H9 (cell line): Measurements from ENCODE around the gene ARL2BP. TPM values are rescaled to one million over a fixed set of nuclear protein-coding genes. Genes with fewer than 3 reads are reported as not detected.
A peak's percentile ranks its signal among the peaks of the same experiment; 100 is the strongest.

Experiments
- DNase-seq: peaks from one replicate; pipeline ENCODE4 v3.0.0-alpha.2; 2017
- H2AFZ ChIP-seq: one replicate; pipeline ENCODE4 v1.6.1; 2013; ENCODE audit warnings: mild to moderate bottlenecking, low read length, control low read depth, moderate library complexity
- H2AK5ac ChIP-seq: 2 replicates; pipeline ENCODE4 v1.6.1; 2013; ENCODE audit warnings: low read length, control low read depth, mixed read lengths; ENCODE audit not compliant: insufficient read length
- H2BK120ac ChIP-seq: one replicate; pipeline ENCODE4 v1.6.1; 2013; ENCODE audit warnings: low read depth, mild to moderate bottlenecking, low read length, control low read depth, inconsistent platforms; ENCODE audit not compliant: poor library complexity, severe bottlenecking
- H2BK12ac ChIP-seq: 2 replicates; pipeline ENCODE4 v1.6.1; 2013; ENCODE audit warnings: low read length, control low read depth, mixed read lengths, low read depth; ENCODE audit not compliant: insufficient read length
- H2BK15ac ChIP-seq: 2 replicates; pipeline ENCODE4 v1.6.1; 2013; ENCODE audit warnings: low read depth, low read length, control low read depth
- H2BK20ac ChIP-seq: one replicate; pipeline ENCODE4 v1.6.1; 2013; ENCODE audit warnings: low read depth, mild to moderate bottlenecking, low read length, control low read depth, inconsistent platforms; ENCODE audit not compliant: poor library complexity, severe bottlenecking
- H2BK5ac ChIP-seq: 2 replicates; pipeline ENCODE4 v1.6.1; 2013; ENCODE audit warnings: low read length, control low read depth, mixed read lengths; ENCODE audit not compliant: insufficient read length
- H3K14ac ChIP-seq: 2 replicates; pipeline ENCODE4 v1.6.1; 2013; ENCODE audit warnings: low read length, control low read depth; ENCODE audit not compliant: insufficient read depth
- H3K18ac ChIP-seq: 2 replicates; pipeline ENCODE4 v1.6.1; 2013; ENCODE audit warnings: low read depth, mild to moderate bottlenecking, mixed read lengths, low read length, control low read depth; ENCODE audit not compliant: insufficient read length
- H3K23ac ChIP-seq: 2 replicates; pipeline ENCODE4 v1.6.1; 2013; ENCODE audit warnings: low read length, control low read depth, mixed read lengths, low read depth; ENCODE audit not compliant: insufficient read length
- H3K23me2 ChIP-seq: 2 replicates; pipeline ENCODE4 v1.6.1; 2013; ENCODE audit warnings: low read depth, mild to moderate bottlenecking, mixed read lengths, low read length, control low read depth; ENCODE audit not compliant: insufficient read length, poor library complexity, severe bottlenecking
- H3K27ac ChIP-seq: 2 replicates; pipeline ENCODE4 v1.5.1; 2013; ENCODE audit warnings: low read length, control low read depth, mixed read lengths, low read depth; ENCODE audit not compliant: insufficient read length
- H3K27me3 ChIP-seq: 2 replicates; pipeline ENCODE4 v1.6.1; 2013; ENCODE audit warnings: low read length, control low read depth, inconsistent platforms; ENCODE audit not compliant: insufficient read depth
- H3K4ac ChIP-seq: 2 replicates; pipeline ENCODE4 v1.6.1; 2013; ENCODE audit warnings: low read depth, mild to moderate bottlenecking, control low read depth, inconsistent platforms, low read length, moderate library complexity
- H3K4me1 ChIP-seq: 2 replicates; pipeline ENCODE4 v1.6.1; 2013; ENCODE audit warnings: low read length, control low read depth, inconsistent platforms; ENCODE audit not compliant: insufficient read depth
- H3K4me2 ChIP-seq: 2 replicates; pipeline ENCODE4 v1.6.1; 2013; ENCODE audit warnings: low read length, control low read depth, mixed read lengths; ENCODE audit not compliant: insufficient read length, insufficient read depth
- H3K56ac ChIP-seq: 2 replicates; pipeline ENCODE4 v1.6.1; 2013; ENCODE audit warnings: low read depth, mild to moderate bottlenecking, mixed read lengths, low read length, control low read depth; ENCODE audit not compliant: insufficient read length
- H3K79me1 ChIP-seq: 2 replicates; pipeline ENCODE4 v1.6.1; 2013; ENCODE audit warnings: low read depth, mild to moderate bottlenecking, moderate library complexity, low read length, control low read depth, inconsistent platforms; ENCODE audit not compliant: insufficient read depth, poor library complexity, severe bottlenecking
- H3K79me2 ChIP-seq: 2 replicates; pipeline ENCODE4 v1.6.1; 2013; ENCODE audit warnings: low read length, control low read depth, inconsistent platforms; ENCODE audit not compliant: insufficient read depth
- H3K9ac ChIP-seq: 2 replicates; pipeline ENCODE4 v1.6.1; 2013; ENCODE audit warnings: low read length, control low read depth, mixed read lengths; ENCODE audit not compliant: insufficient read length; ENCODE audit errors: extremely low read depth
- H3K9me3 ChIP-seq: one replicate; pipeline ENCODE4 v1.6.1; 2013; ENCODE audit warnings: low read depth, low read length, inconsistent platforms; ENCODE audit not compliant: control insufficient read depth
- H3T11ph ChIP-seq: one replicate; pipeline ENCODE4 v1.6.1; 2013; ENCODE audit warnings: mild to moderate bottlenecking, low read length, control low read depth, inconsistent platforms
- H4K20me1 ChIP-seq: one replicate; pipeline ENCODE4 v1.6.1; 2013; ENCODE audit not compliant: control insufficient read depth, insufficient read length, insufficient read depth
- H4K5ac ChIP-seq: 2 replicates; pipeline ENCODE4 v1.6.1; 2013; ENCODE audit warnings: low read depth, mild to moderate bottlenecking, mixed read lengths, low read length, control low read depth; ENCODE audit not compliant: insufficient read length
- H4K8ac ChIP-seq: replicated peaks from 2 replicates; pipeline ENCODE4 v1.6.1; 2013; ENCODE audit warnings: low read length, control low read depth, mixed read lengths, low read depth; ENCODE audit not compliant: insufficient read length
- H4K91ac ChIP-seq: 2 replicates; pipeline ENCODE4 v1.6.1; 2013; ENCODE audit warnings: low read depth, mild to moderate bottlenecking, moderate library complexity, mixed read lengths, low read length, control low read depth; ENCODE audit not compliant: insufficient read length
- H3K27ac Mint-ChIP-seq, 3 experiments: 2 replicates in 2 of 3; 3 replicates in 1 of 3; pipeline ENCODE4 v1.8.0; 2020 to 2021; ENCODE audit warnings: mixed read lengths in 3 of 3, mild to moderate bottlenecking in 1 of 3, moderate library complexity in 1 of 3
- H3K27me3 Mint-ChIP-seq: 2 replicates; pipeline ENCODE4 v1.8.0; 2021; ENCODE audit warnings: low read depth, mild to moderate bottlenecking, moderate library complexity, mixed read lengths
- H3K36me3 Mint-ChIP-seq, 3 experiments: 2 replicates in 2 of 3; 3 replicates in 1 of 3; pipeline ENCODE4 v1.8.0; 2020 to 2021; ENCODE audit warnings: low read depth in 3 of 3, mixed read lengths in 3 of 3; ENCODE audit not compliant: insufficient read depth in 1 of 3
- H3K4me1 Mint-ChIP-seq, 2 experiments: 2 replicates each; pipeline ENCODE4 v1.8.0; 2020; ENCODE audit warnings: mixed read lengths in 2 of 2
- H3K4me3 Mint-ChIP-seq, 2 experiments: 2 replicates in 1 of 2; 3 replicates in 1 of 2; pipeline ENCODE4 v1.8.0; 2020 to 2021; ENCODE audit warnings: mild to moderate bottlenecking in 2 of 2, mixed read lengths in 2 of 2, moderate library complexity in 1 of 2
- H3K9me3 Mint-ChIP-seq, 2 experiments: 2 replicates in 1 of 2; 3 replicates in 1 of 2; pipeline ENCODE4 v1.8.0; 2020; ENCODE audit warnings: mild to moderate bottlenecking in 2 of 2, mixed read lengths in 2 of 2, moderate library complexity in 1 of 2
- WGBS: extraction: QIAGEN DNeasy Blood & Tissue Kit; methylation state at CpG from one replicate; pipeline ENCODE4 v1.1.7; 2013; ENCODE audit warnings: missing lambda C conversion rate, low lambda C conversion rate, mixed read lengths; ENCODE audit not compliant: insufficient read length; ENCODE audit errors: extremely low coverage; 5-methylcytosine and 5-hydroxymethylcytosine counted together
- total RNA-seq: library from RNA; stranded (reverse); gene quantifications from 2 replicates; pipeline ENCODE4 v1.2.1, GENCODE V29; 2021
- TF ChIP-seq, protein P1 (sequence below): fragments of 200-600 bp; sonication (generic); conservative IDR thresholded peaks from 3 replicates; pipeline ENCODE4 v1.8.0; 2021; ENCODE audit warnings: antibody characterized with exemption, mild to moderate bottlenecking

Gene ARL2BP
- total RNA-seq, 1 experiment from 2014 or later: 18.0 TPM

DNA sequence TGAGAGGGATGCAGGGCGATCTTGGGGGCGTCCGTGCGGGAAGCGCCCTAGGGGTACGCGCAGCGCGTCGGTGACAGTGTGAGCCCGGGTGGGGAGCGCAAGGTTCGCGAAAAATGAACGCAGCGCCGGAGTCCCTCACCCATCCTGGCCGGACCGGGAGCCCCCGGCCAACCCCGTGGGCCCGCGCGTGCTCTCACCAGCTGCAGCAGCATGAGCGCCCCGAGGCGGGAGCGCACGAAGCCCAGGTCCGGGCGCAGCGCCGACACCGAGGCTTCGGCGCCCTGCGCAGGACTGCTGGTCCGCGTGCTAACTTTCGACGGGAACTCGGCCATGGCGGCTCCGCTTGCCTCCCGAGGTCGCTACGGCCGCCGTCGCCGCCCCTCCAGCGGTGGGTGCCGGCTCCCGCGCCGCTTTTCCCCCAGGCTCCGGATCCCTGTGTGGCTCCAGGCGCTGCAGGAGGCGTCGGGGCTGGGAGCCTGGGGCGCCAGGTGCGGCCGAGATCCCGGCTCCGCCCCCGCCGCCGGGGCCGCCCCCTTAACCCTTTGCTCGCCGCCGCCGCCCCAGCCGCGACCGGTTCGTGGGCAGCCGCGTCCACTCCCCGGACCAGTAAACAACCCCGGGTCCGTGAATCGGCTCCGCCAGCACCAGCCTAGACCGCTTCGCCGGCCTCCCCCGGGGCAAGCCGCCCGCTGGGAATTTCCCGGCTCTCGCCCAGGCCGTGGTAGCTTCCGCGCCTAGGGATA lies 39.3 kb downstream of the ARL2BP start, which contains the start of gene PLLP:
Gene PLLP, minus strand, starts transcription at position 464 of the 743 bp plus-strand sequence. Its CDS starts 132 bp downstream, at position 332.
- Histone ChIP-seq H3K27me3 (peaks cover 15% of the 10 kb centered on the region; the same call in 1 of the 2 replicates), H3K79me1 (no peaks in the 10 kb centered on the region), H3K23me2 (peaks cover 5% of the 10 kb centered on the region), H3K9ac (peak within 1 kb of the TSS; percentile 2), H4K8ac (no peak within 1 kb of the TSS), H3K27ac (no peak within 1 kb of the TSS), H2BK12ac (no peak within 1 kb of the TSS), H2AFZ (no peak within 1 kb of the TSS), H3K9me3 (no peaks in the 10 kb centered on the region), H3K4me2 (peak within 1 kb of the TSS; percentile 61), H2BK20ac (no peak within 1 kb of the TSS), H3K18ac (peak within 1 kb of the TSS; percentile 72), H3K56ac (no peak within 1 kb of the TSS), H4K91ac (no peak within 1 kb of the TSS), H3K4me1 (no peaks in the 10 kb centered on the region), H4K5ac (no peak within 1 kb of the TSS), H3K79me2 (no peaks in the 10 kb centered on the region), H3T11ph (no peak within 1 kb of the TSS), H2BK120ac (no peak within 1 kb of the TSS), H2AK5ac (no peak within 1 kb of the TSS), H3K23ac (no peak within 1 kb of the TSS), H4K20me1 (no peaks in the 10 kb centered on the region), H3K14ac (peak within 1 kb of the TSS; percentile 82), H2BK15ac (no peak within 1 kb of the TSS), H2BK5ac (no peak within 1 kb of the TSS), H3K4ac (no peak within 1 kb of the TSS)
- Mint-ChIP-seq H3K9me3 (0 out of 5 replicates have a peak, but pooled peaks cover 0 to 2% of the 10 kb centered on the region in 2 experiments), H3K4me1 (peaks cover 10 to 19% of the 10 kb centered on the region in 2 experiments), H3K27ac (peak within 1 kb of the TSS in 1 of 3 experiments; percentile 65; a peak in 1 of 7 replicates), H3K4me3 (peak within 1 kb of the TSS; percentile 73 to 90), H3K36me3 (no peaks in the 10 kb centered on the region), H3K27me3 (peaks cover 58% of the 10 kb centered on the region)
- peak; percentile 58 for DNase-seq
- TF ChIP-seq, protein P1, sequence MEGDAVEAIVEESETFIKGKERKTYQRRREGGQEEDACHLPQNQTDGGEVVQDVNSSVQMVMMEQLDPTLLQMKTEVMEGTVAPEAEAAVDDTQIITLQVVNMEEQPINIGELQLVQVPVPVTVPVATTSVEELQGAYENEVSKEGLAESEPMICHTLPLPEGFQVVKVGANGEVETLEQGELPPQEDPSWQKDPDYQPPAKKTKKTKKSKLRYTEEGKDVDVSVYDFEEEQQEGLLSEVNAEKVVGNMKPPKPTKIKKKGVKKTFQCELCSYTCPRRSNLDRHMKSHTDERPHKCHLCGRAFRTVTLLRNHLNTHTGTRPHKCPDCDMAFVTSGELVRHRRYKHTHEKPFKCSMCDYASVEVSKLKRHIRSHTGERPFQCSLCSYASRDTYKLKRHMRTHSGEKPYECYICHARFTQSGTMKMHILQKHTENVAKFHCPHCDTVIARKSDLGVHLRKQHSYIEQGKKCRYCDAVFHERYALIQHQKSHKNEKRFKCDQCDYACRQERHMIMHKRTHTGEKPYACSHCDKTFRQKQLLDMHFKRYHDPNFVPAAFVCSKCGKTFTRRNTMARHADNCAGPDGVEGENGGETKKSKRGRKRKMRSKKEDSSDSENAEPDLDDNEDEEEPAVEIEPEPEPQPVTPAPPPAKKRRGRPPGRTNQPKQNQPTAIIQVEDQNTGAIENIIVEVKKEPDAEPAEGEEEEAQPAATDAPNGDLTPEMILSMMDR: no peak
- no CpG with 5 or more reads among the region's 95 CpGs for WGBS
